HepG2 (cell line): Measurements from ENCODE around the gene SMARCB1. TPM values are rescaled to one million over a fixed set of nuclear protein-coding genes. Genes with fewer than 3 reads are reported as not detected.

Experiments
- ARID3A ChIP-seq: IDR thresholded peaks from 2 replicates; pipeline ENCODE4 v1.6.1; 2012; ENCODE audit warnings: low read depth, low read length, improper control_type of control experiment
- BORCS8-MEF2B ChIP-seq: sonication (generic); formaldehyde crosslinking; IDR thresholded peaks from 2 replicates; pipeline ENCODE4 v1.8.0; 2022; ENCODE audit warnings: mild to moderate bottlenecking, missing genetic modification reagents
- DMTF1 ChIP-seq: sonication (generic); formaldehyde crosslinking; IDR thresholded peaks from 2 replicates; pipeline ENCODE4 v1.4.0; 2020; ENCODE audit warnings: mild to moderate bottlenecking, missing genetic modification reagents
- DNMT3B ChIP-seq: conservative IDR thresholded peaks from 2 replicates; pipeline ENCODE4 v1.6.1; 2016; ENCODE audit warnings: missing biosample characterization, control low read depth
- ESRRA ChIP-seq: sonication (generic); formaldehyde crosslinking; IDR thresholded peaks from 2 replicates; pipeline ENCODE4 v1.5.1; 2020; ENCODE audit warnings: mild to moderate bottlenecking, low read depth, missing genetic modification reagents
- HNF1B ChIP-seq: sonication (generic); formaldehyde crosslinking; IDR thresholded peaks from 2 replicates; pipeline ENCODE4 v1.5.1; 2020; ENCODE audit warnings: mild to moderate bottlenecking, moderate library complexity, missing genetic modification reagents
- MLLT10 ChIP-seq: sonication (generic); formaldehyde crosslinking; IDR thresholded peaks from 2 replicates; pipeline ENCODE4 v1.4.0; 2020; ENCODE audit warnings: missing genetic modification reagents
- NFRKB ChIP-seq: fragments of 450-650 bp; IDR thresholded peaks from 2 replicates; pipeline ENCODE4 v1.6.1; 2017
- PHF8 ChIP-seq: sonication (generic); formaldehyde crosslinking; IDR thresholded peaks from 2 replicates; pipeline ENCODE4 v1.5.0; 2020; ENCODE audit warnings: missing genetic modification reagents
- PPARG ChIP-seq: conservative IDR thresholded peaks from 2 replicates; pipeline ENCODE4 v1.6.1; 2016; ENCODE audit warnings: missing biosample characterization, missing genetic modification reagents
- PRDM10 ChIP-seq: sonication (generic); formaldehyde crosslinking; IDR thresholded peaks from 2 replicates; pipeline ENCODE4 v1.4.0; 2020; ENCODE audit warnings: low read depth, missing genetic modification reagents
- SRSF1 ChIP-seq: fragments of 200-400 bp; formaldehyde crosslinking; optimal IDR thresholded peaks from 2 replicates; pipeline ENCODE3; 2017; ENCODE audit warnings: mild to moderate bottlenecking, low read depth, low read length, moderate library complexity
- ZFP36L1 ChIP-seq: sonication (generic); formaldehyde crosslinking; IDR thresholded peaks from 2 replicates; pipeline ENCODE4 v1.8.0; 2022; ENCODE audit warnings: mild to moderate bottlenecking, missing genetic modification reagents, moderate library complexity
- ZMAT3 ChIP-seq: sonication (generic); formaldehyde crosslinking; conservative IDR thresholded peaks from 2 replicates; pipeline ENCODE4 v1.7.0; 2021; ENCODE audit warnings: missing genetic modification reagents
- ZNF713 ChIP-seq: sonication (generic); formaldehyde crosslinking; IDR thresholded peaks from 2 replicates; pipeline ENCODE4 v1.4.0; 2020; ENCODE audit warnings: mild to moderate bottlenecking, missing genetic modification reagents
- ZSCAN5A ChIP-seq: sonication (generic); formaldehyde crosslinking; IDR thresholded peaks from 2 replicates; pipeline ENCODE4 v1.8.0; 2022; ENCODE audit warnings: mild to moderate bottlenecking, missing genetic modification reagents, borderline replicate concordance
- polyA plus RNA-seq, 8 experiments: library from polyadenylated mRNA; depleted of rRNA in 3 of 8; stranded (reverse) in 7 of 8; unstranded in 1 of 8; fragments of >200 nt; fragmentation: Illumina TruSeq in 4 of 8; extraction: Trizol in 4 of 8; gene quantifications; 2 replicates each; pipeline versions ENCODE4 v1.2.1 to v1.2.3, GENCODE V29; 2011 to 2016; ENCODE audit warnings: low read depth in 4 of 8, missing spikeins in 1 of 8, mixed read lengths in 1 of 8; ENCODE audit not compliant: insufficient read depth in 1 of 8
- total RNA-seq, 5 experiments: library from RNA; depleted of rRNA; stranded (reverse); fragments of >200 nt; fragmentation: Illumina TruSeq; extraction: Trizol; gene quantifications; 2 replicates each; pipeline ENCODE4 v1.2.3, GENCODE V29; 2016; ENCODE audit warnings: low read depth in 1 of 5

Gene SMARCB1
- total and polyA plus RNA-seq, 2 of the 13 experiments (the other 11 are each of a cell fraction or from before 2014, with no cell fraction given) = 74.0 to 166 TPM

GRCh38 chr22:23786752-23787599, at the start of gene SMARCB1 (continued):
- TF ChIP-seq HNF1B = 0 out of 2 replicates have a peak, but pooled peaks have one; percentile 7
- TF ChIP-seq ZFP36L1 = no peak
- TF ChIP-seq BORCS8-MEF2B (CRISPR knock-in tag) = peak; percentile 77
- peak; percentile 90 for TF ChIP-seq PHF8
- no peak for TF ChIP-seq SRSF1
- TF ChIP-seq MLLT10 (CRISPR knock-in tag) = no peak
- TF ChIP-seq NFRKB = no peak
- TF ChIP-seq DMTF1 (CRISPR knock-in tag) = no peak
- peak; percentile 79; the same call in 1 of the 2 replicates for TF ChIP-seq ZMAT3 (CRISPR knock-in tag)
- peak; percentile 97 for TF ChIP-seq PRDM10
- TF ChIP-seq ARID3A = no peak
- no peak; the same call in 1 of the 2 replicates for TF ChIP-seq ZNF713
- TF ChIP-seq DNMT3B (CRISPR knock-in tag) = no peak
- 0 out of 2 replicates have a peak, but pooled peaks have one; percentile 7 for TF ChIP-seq ESRRA
- TF ChIP-seq ZSCAN5A (CRISPR knock-in tag) = no peak
- TF ChIP-seq PPARG (CRISPR knock-in tag) = no peak
